ENCODE results near the gene ITM2C.

- TF ChIP-seq, protein P1, sequence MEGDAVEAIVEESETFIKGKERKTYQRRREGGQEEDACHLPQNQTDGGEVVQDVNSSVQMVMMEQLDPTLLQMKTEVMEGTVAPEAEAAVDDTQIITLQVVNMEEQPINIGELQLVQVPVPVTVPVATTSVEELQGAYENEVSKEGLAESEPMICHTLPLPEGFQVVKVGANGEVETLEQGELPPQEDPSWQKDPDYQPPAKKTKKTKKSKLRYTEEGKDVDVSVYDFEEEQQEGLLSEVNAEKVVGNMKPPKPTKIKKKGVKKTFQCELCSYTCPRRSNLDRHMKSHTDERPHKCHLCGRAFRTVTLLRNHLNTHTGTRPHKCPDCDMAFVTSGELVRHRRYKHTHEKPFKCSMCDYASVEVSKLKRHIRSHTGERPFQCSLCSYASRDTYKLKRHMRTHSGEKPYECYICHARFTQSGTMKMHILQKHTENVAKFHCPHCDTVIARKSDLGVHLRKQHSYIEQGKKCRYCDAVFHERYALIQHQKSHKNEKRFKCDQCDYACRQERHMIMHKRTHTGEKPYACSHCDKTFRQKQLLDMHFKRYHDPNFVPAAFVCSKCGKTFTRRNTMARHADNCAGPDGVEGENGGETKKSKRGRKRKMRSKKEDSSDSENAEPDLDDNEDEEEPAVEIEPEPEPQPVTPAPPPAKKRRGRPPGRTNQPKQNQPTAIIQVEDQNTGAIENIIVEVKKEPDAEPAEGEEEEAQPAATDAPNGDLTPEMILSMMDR (IDR thresholded peaks at IDR 0.05; ENCODE audit: control extremely low read depth in 1 of 3, insufficient read depth in 1 of 3, low read depth in 1 of 3, low read length in 3 of 3), result no peak
- TF ChIP-seq POLR2AphosphoS5 (IDR thresholded peaks at IDR 0.05; ENCODE audit: low read depth, low read length), result no peak
- no peak for TF ChIP-seq CHD2 (IDR thresholded peaks at IDR 0.05; ENCODE audit: low read length)
- TF ChIP-seq CEBPB (IDR thresholded peaks at IDR 0.05; ENCODE audit: low read depth, low read length), result no peak
- TF ChIP-seq POLR2A (IDR thresholded peaks at IDR 0.05; ENCODE audit: control extremely low read depth in 1 of 2, low read depth in 2 of 2, low read length in 2 of 2), result no peak
Observed at GRCh38 chr2:230908595-230909191, 44.0 kb downstream of the ITM2C start.
